HL-60 (cell line): Measurements from ENCODE around the gene UBE2S.

Experiments
- DNase-seq, 2 experiments: peaks; one replicate each; pipeline ENCODE4 v3.0.0-alpha.2; 2010 to 2020; ENCODE audit warnings: low read depth in 1 of 2, low spot score in 1 of 2
- H3K27ac ChIP-seq: fragments of 250-450 bp; sonication (Bioruptor Pico); replicated peaks from 2 replicates; pipeline ENCODE4 v1.5.1; 2020; ENCODE audit warnings: mild to moderate bottlenecking, moderate library complexity
- H3K27me3 ChIP-seq: fragments of 250-450 bp; sonication (Bioruptor Pico); 2 replicates; pipeline ENCODE4 v1.5.1; 2021; ENCODE audit warnings: mild to moderate bottlenecking, moderate library complexity; ENCODE audit not compliant: insufficient read depth, poor library complexity, severe bottlenecking
- H3K4me3 ChIP-seq: replicated peaks from 2 replicates; pipeline ENCODE4 v1.5.1; 2011; ENCODE audit warnings: mild to moderate bottlenecking, control low read depth, low read length; ENCODE audit not compliant: insufficient read depth
- GABPA ChIP-seq: IDR thresholded peaks from 2 replicates; pipeline ENCODE4 v1.6.1; 2012; ENCODE audit warnings: low read depth
- POLR2AphosphoS5 ChIP-seq: IDR thresholded peaks from 2 replicates; pipeline ENCODE4 v1.6.1; 2012; ENCODE audit warnings: low read depth
- SPI1 ChIP-seq: IDR thresholded peaks from 2 replicates; pipeline ENCODE4 v1.6.1; 2012; ENCODE audit warnings: low read depth, mild to moderate bottlenecking, borderline replicate concordance
- TF ChIP-seq, protein P1 (sequence below): IDR thresholded peaks from one replicate; pipeline ENCODE4 v1.5.1; 2011; ENCODE audit warnings: low read length, control low read depth, inconsistent platforms; ENCODE audit not compliant: insufficient read depth
- TF ChIP-seq, protein P2 (sequence below): IDR thresholded peaks from 2 replicates; pipeline ENCODE4 v1.6.1; 2012; ENCODE audit warnings: low read depth; ENCODE audit not compliant: insufficient replicate concordance

Gene UBE2S

DNA sequence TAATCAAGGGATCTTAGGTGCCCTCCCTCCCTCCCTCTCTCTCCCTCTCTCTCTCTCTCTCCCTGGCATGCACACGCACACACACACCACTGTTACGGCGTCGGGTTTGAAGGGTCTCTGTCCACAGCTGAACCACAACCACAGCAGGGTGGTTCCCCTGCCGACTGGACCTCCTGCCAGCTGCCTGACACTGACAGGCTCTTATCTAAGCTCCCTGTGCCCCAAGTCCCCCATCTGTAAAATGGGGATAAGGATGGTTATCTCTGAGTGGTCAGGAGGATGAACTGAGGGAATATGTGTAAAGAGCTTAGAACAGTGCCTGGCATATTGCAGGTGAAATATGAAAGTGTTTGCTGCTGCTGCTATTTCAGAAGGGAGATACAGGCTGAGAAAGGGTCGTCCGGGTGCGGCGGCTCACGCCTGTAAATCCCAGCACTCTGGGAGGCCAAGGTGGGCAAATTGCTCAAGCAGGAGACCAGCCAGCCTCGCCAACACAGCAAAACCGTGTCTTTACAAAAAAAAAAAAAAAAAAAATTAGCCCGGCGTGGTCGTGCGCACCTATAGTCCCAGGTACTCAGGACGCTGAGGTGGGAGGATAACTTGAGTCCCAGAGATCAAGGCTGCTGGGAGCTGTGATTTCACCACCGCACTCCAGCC is 36.4 kb upstream of the UBE2S start:
- Histone ChIP-seq H3K4me3 (no peak overlapping the region), H3K27me3 (peaks cover 34% of the 10 kb centered on the region), H3K27ac (no peak overlapping the region)
- no peak for TF ChIP-seq GABPA
- TF ChIP-seq POLR2AphosphoS5 = no peak
- TF ChIP-seq SPI1 = no peak
- TF ChIP-seq, protein P1, sequence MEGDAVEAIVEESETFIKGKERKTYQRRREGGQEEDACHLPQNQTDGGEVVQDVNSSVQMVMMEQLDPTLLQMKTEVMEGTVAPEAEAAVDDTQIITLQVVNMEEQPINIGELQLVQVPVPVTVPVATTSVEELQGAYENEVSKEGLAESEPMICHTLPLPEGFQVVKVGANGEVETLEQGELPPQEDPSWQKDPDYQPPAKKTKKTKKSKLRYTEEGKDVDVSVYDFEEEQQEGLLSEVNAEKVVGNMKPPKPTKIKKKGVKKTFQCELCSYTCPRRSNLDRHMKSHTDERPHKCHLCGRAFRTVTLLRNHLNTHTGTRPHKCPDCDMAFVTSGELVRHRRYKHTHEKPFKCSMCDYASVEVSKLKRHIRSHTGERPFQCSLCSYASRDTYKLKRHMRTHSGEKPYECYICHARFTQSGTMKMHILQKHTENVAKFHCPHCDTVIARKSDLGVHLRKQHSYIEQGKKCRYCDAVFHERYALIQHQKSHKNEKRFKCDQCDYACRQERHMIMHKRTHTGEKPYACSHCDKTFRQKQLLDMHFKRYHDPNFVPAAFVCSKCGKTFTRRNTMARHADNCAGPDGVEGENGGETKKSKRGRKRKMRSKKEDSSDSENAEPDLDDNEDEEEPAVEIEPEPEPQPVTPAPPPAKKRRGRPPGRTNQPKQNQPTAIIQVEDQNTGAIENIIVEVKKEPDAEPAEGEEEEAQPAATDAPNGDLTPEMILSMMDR = no peak
- TF ChIP-seq, protein P2, sequence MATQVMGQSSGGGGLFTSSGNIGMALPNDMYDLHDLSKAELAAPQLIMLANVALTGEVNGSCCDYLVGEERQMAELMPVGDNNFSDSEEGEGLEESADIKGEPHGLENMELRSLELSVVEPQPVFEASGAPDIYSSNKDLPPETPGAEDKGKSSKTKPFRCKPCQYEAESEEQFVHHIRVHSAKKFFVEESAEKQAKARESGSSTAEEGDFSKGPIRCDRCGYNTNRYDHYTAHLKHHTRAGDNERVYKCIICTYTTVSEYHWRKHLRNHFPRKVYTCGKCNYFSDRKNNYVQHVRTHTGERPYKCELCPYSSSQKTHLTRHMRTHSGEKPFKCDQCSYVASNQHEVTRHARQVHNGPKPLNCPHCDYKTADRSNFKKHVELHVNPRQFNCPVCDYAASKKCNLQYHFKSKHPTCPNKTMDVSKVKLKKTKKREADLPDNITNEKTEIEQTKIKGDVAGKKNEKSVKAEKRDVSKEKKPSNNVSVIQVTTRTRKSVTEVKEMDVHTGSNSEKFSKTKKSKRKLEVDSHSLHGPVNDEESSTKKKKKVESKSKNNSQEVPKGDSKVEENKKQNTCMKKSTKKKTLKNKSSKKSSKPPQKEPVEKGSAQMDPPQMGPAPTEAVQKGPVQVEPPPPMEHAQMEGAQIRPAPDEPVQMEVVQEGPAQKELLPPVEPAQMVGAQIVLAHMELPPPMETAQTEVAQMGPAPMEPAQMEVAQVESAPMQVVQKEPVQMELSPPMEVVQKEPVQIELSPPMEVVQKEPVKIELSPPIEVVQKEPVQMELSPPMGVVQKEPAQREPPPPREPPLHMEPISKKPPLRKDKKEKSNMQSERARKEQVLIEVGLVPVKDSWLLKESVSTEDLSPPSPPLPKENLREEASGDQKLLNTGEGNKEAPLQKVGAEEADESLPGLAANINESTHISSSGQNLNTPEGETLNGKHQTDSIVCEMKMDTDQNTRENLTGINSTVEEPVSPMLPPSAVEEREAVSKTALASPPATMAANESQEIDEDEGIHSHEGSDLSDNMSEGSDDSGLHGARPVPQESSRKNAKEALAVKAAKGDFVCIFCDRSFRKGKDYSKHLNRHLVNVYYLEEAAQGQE = no peak
- DNase-seq = no peak

DNA sequence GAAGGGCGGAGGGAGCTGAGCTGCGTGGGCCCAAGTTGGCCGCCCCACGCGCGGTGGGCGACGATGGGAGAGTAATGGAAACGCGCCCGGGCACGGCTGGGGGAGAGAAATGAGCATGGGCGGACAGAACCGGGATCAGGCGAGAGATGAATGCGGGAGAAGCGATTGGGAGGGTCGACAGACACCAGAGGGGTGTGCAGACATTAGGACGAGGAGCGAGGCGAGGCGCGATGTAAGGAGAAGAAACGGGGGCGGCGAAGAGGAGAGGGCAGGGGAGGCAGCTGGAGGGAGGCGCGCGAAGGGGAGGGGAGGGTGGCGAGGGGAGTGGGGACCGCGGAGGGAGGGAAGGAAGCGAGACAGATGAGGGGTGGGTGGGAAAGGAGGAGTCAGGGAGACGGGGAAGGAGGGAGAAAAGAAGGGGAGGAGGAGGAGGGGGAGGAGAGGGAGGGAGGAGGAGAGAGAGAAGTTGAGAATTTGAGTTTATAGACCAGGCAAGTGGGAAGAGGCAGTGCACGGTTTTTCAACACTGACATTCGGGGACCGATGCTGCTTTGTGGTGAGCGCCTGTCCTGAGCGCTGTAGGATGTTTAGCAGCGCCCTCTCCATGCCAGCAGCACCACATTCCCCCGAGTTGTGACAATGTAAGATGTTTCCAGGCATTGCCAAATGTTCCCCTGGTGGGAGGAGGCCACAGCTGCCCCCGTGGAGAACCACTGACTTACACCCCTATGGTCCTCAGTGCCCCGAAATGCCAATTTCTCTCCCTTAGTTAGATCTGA is 35.6 kb upstream of the UBE2S start, which contains the start of gene SHISA7:
SHISA7 (minus strand) TSS at position 256 of the 779 bp plus-strand sequence. CDS start 437 bp downstream, outside the sequence.
- Histone ChIP-seq H3K4me3 (no peak within 1 kb of the TSS), H3K27ac (no peak within 1 kb of the TSS), H3K27me3 (peaks cover 34% of the 10 kb centered on the region)
- DNase-seq = peak in 1 of 2 experiments; percentile 34
- TF ChIP-seq, protein P2 = no peak
- TF ChIP-seq GABPA (no peak), POLR2AphosphoS5 (no peak), SPI1 (no peak)
- TF ChIP-seq, protein P1 = no peak

DNA sequence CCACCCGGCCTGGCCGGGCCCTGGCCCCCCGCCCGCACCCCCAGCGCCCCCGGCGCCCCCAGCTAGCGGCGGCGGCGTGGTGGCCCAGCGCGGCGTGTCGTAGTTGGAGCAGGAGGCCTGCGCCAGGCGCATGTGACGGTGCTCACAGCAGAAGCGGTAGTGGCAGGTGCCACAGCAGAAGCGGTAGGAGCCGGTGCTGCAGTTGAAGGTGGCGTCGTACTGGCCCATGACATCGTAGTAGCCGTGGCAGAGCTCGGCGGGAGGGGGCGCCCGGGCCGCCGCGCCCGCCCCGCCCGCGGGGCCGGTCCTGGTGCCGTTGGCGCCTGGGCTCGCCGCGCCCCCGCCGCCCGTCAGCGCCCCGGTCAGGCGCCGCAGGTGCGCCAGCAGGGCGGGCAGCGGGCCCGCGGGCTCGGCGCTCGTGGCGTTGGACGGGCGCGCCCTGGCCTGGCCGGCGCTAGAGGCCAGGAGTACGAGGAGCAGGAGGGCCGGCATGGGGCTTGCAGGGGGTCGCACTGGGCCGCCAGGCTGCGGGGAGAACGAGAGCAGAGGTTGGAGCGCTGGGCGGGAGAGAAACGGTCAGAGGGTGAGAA is 34.9 kb upstream of the UBE2S start:
- Histone ChIP-seq H3K4me3 (no peak overlapping the region), H3K27me3 (peaks cover 34% of the 10 kb centered on the region), H3K27ac (no peak overlapping the region)
- TF ChIP-seq SPI1 (no peak), GABPA (no peak), POLR2AphosphoS5 (no peak)
- TF ChIP-seq, protein P1 = no peak
- TF ChIP-seq, protein P2 = no peak
- DNase-seq = peak in 1 of 2 experiments; percentile 30
